H1 (cell line): ENCODE results near the gene ADCK2. TPM values are rescaled to one million over a fixed set of nuclear protein-coding genes. Genes with fewer than 3 reads are reported as not detected.

ENCODE experiments used
- CTCF ChIA-PET: fragments of 300-600 bp; sonication (Branson Sonifier 250); formaldehyde crosslinking; loops from one replicate; lab custom pipeline; 2021; ENCODE audit not compliant: partially characterized antibody; lab: Charles Lee
- POLR2A ChIA-PET: fragments of 300-600 bp; sonication (Branson Sonifier 250); formaldehyde crosslinking; loops from one replicate; lab custom pipeline; 2021; ENCODE audit warnings: inconsistent platforms; ENCODE audit not compliant: partially characterized antibody; lab: Charles Lee
- DNase-seq, 2 experiments: peaks; one replicate each; pipeline versions ENCODE4 v3.0.0 to v3.0.0-alpha.2; 2010 to 2022; ENCODE audit warnings: low spot score in 2 of 2, low read depth in 1 of 2, mixed read lengths in 1 of 2
- FAIRE-seq: peaks from 2 replicates; lab custom pipeline; 2011; peaks lifted over from hg19 to GRCh38; lab: Jason Lieb, UNC
- H2AFZ ChIP-seq: 2 replicates; pipeline ENCODE4 v1.8.1; 2012; ENCODE audit warnings: low read length, inconsistent platforms
- H2AK5ac ChIP-seq: 2 replicates; pipeline ENCODE4 v1.6.1; 2013; ENCODE audit warnings: low read depth, low read length
- H2BK120ac ChIP-seq: replicated peaks from 2 replicates; pipeline ENCODE3; 2013; ENCODE audit warnings: low read depth, low read length, inconsistent platforms
- H2BK12ac ChIP-seq: 2 replicates; pipeline ENCODE4 v1.6.1; 2013; ENCODE audit warnings: low read depth, low read length
- H2BK15ac ChIP-seq: 2 replicates; pipeline ENCODE4 v1.6.1; 2013; ENCODE audit warnings: low read length
- H2BK20ac ChIP-seq: 2 replicates; pipeline ENCODE4 v1.6.1; 2013; ENCODE audit warnings: low read length
- H2BK5ac ChIP-seq: 2 replicates; pipeline ENCODE4 v1.6.1; 2013; ENCODE audit warnings: low read depth, low read length
- H3K14ac ChIP-seq: 2 replicates; pipeline ENCODE4 v1.6.1; 2013; ENCODE audit warnings: inconsistent platforms; ENCODE audit not compliant: insufficient read length
- H3K18ac ChIP-seq: 2 replicates; pipeline ENCODE4 v1.6.1; 2013; ENCODE audit warnings: low read length; ENCODE audit errors: extremely low read depth
- H3K23ac ChIP-seq: 2 replicates; pipeline ENCODE4 v1.6.1; 2013; ENCODE audit warnings: inconsistent platforms; ENCODE audit not compliant: insufficient read length
- H3K23me2 ChIP-seq: 2 replicates; pipeline ENCODE4 v1.6.1; 2013; ENCODE audit warnings: low read depth, low read length
- H3K27ac ChIP-seq: 2 replicates; pipeline ENCODE4 v1.6.1; 2011; ENCODE audit warnings: low read depth, low read length, inconsistent platforms
- H3K27me3 ChIP-seq, 4 experiments: replicated peaks in 1 of 4; 1 replicate in 1 of 4; 2 replicates in 3 of 4; pipeline versions ENCODE4 v1.6.1 to v1.8.1; 2011 to 2013; ENCODE audit warnings: low read length in 3 of 4, mild to moderate bottlenecking in 3 of 4, inconsistent platforms in 2 of 4, mixed read lengths in 2 of 4, moderate library complexity in 1 of 4; ENCODE audit not compliant: control insufficient read depth in 3 of 4, insufficient read depth in 3 of 4; ENCODE audit errors: extremely low read depth in 1 of 4
- H3K36me3 ChIP-seq, 4 experiments: 2 replicates each; pipeline versions ENCODE4 v1.6.1 to v1.8.1; 2011 to 2013; ENCODE audit warnings: mild to moderate bottlenecking in 4 of 4, low read length in 3 of 4, moderate library complexity in 2 of 4, control low read depth in 1 of 4, inconsistent platforms in 1 of 4; ENCODE audit not compliant: insufficient read depth in 4 of 4, control insufficient read depth in 2 of 4
- H3K4ac ChIP-seq: replicated peaks from 2 replicates; pipeline ENCODE3; 2013; ENCODE audit warnings: low read length, low read depth, mixed read lengths, inconsistent platforms; ENCODE audit not compliant: insufficient read length
- H3K4me1 ChIP-seq, 4 experiments: replicated peaks in 1 of 4; 1 replicate in 1 of 4; 2 replicates in 3 of 4; pipeline versions ENCODE4 v1.6.1 to v1.8.1; 2011 to 2013; ENCODE audit warnings: low read length in 3 of 4, inconsistent platforms in 2 of 4, mixed read lengths in 1 of 4; ENCODE audit not compliant: insufficient read depth in 4 of 4, control insufficient read depth in 3 of 4
- H3K4me2 ChIP-seq, 2 experiments: 2 replicates each; pipeline versions ENCODE4 v1.6.1 to v1.8.1; 2011 to 2013; ENCODE audit warnings: low read depth in 2 of 2, low read length in 2 of 2, control low read depth in 1 of 2, inconsistent platforms in 1 of 2, mild to moderate bottlenecking in 1 of 2; ENCODE audit not compliant: insufficient read depth in 1 of 2
- H3K4me3 ChIP-seq, 4 experiments: fragments of 200-600, 300-600 bp in 1 of 4; sonication (generic), shearing (Covaris generic), sonication (Bioruptor Twin) in 1 of 4; 2 replicates each; pipeline versions ENCODE4 v1.5.1 to v1.8.1; 2011 to 2016; ENCODE audit warnings: low read length in 4 of 4, low read depth in 3 of 4, control low read depth in 2 of 4, inconsistent platforms in 2 of 4, mild to moderate bottlenecking in 2 of 4, mixed read lengths in 1 of 4, moderate library complexity in 1 of 4; ENCODE audit not compliant: insufficient read depth in 2 of 4; ENCODE audit errors: extremely low read depth in 1 of 4
- H3K56ac ChIP-seq: replicated peaks from 2 replicates; pipeline ENCODE3; 2013; ENCODE audit warnings: low read depth, mild to moderate bottlenecking, mixed read lengths, low read length, inconsistent platforms; ENCODE audit not compliant: insufficient read length
- H3K79me1 ChIP-seq: 2 replicates; pipeline ENCODE4 v1.6.1; 2013; ENCODE audit warnings: low read depth, low read length, control low read depth
- H3K79me2 ChIP-seq, 2 experiments: 2 replicates each; pipeline versions ENCODE4 v1.6.1 to v1.8.1; 2012 to 2013; ENCODE audit warnings: low read length in 2 of 2, mild to moderate bottlenecking in 2 of 2, inconsistent platforms in 1 of 2; ENCODE audit not compliant: insufficient read depth in 2 of 2, control insufficient read depth in 1 of 2
- H3K9ac ChIP-seq, 4 experiments: replicated peaks in 1 of 4; 1 replicate in 1 of 4; 2 replicates in 3 of 4; pipeline versions ENCODE4 v1.6.1 to v1.8.1; 2011 to 2013; ENCODE audit warnings: low read depth in 3 of 4, low read length in 3 of 4, control low read depth in 2 of 4, mild to moderate bottlenecking in 2 of 4, moderate library complexity in 2 of 4, inconsistent platforms in 1 of 4; ENCODE audit errors: extremely low read depth in 1 of 4
- H3K9me3 ChIP-seq, 2 experiments: 2 replicates each; pipeline versions ENCODE4 v1.6.1 to v1.8.1; 2012 to 2013; ENCODE audit warnings: mild to moderate bottlenecking in 2 of 2, moderate library complexity in 2 of 2, control low read depth in 1 of 2, inconsistent platforms in 1 of 2, low read depth in 1 of 2, low read length in 1 of 2, mixed read lengths in 1 of 2; ENCODE audit not compliant: insufficient read depth in 2 of 2
- H4K20me1 ChIP-seq, 2 experiments: replicated peaks in 1 of 2; 2 replicates each; pipeline versions ENCODE3 to v1.8.1; 2011 to 2013; ENCODE audit warnings: inconsistent platforms in 2 of 2, low read length in 2 of 2, mild to moderate bottlenecking in 1 of 2; ENCODE audit not compliant: insufficient read depth in 2 of 2, control insufficient read depth in 1 of 2
- H4K5ac ChIP-seq: 2 replicates; pipeline ENCODE4 v1.6.1; 2013; ENCODE audit warnings: low read length, low read depth, mixed read lengths, inconsistent platforms; ENCODE audit not compliant: insufficient read length
- H4K8ac ChIP-seq: 2 replicates; pipeline ENCODE4 v1.8.0; 2013; ENCODE audit warnings: mild to moderate bottlenecking, moderate library complexity, low read length, inconsistent platforms; ENCODE audit not compliant: insufficient read depth; ENCODE audit errors: extremely low read depth
- H4K91ac ChIP-seq: replicated peaks from 2 replicates; pipeline ENCODE3; 2013; ENCODE audit warnings: low read length, mixed read lengths, inconsistent platforms; ENCODE audit not compliant: insufficient read length
- BCL11A ChIP-seq, 2 experiments: IDR thresholded peaks; one replicate each; pipeline ENCODE4 v1.6.1; 2011; ENCODE audit warnings: low read depth in 2 of 2, low read length in 2 of 2, mild to moderate bottlenecking in 2 of 2
- CBX5 ChIP-seq: fragments of 300-800, 300-1000 bp; sonication (generic); IDR thresholded peaks from 2 replicates; pipeline ENCODE4 v1.7.1; 2016; ENCODE audit warnings: antibody characterized with exemption, low read length, low read depth
- CBX8 ChIP-seq: fragments of 300-800, 300-1000 bp; sonication (generic); IDR thresholded peaks from 2 replicates; pipeline ENCODE4 v1.7.1; 2016; ENCODE audit warnings: low read depth, low read length, borderline replicate concordance
- EP300 ChIP-seq, 2 experiments: IDR thresholded peaks; 1 replicate in 1 of 2; 2 replicates in 1 of 2; pipeline ENCODE4 v1.6.1; 2011 to 2012; ENCODE audit warnings: low read depth in 2 of 2, low read length in 2 of 2, mild to moderate bottlenecking in 2 of 2, borderline replicate concordance in 1 of 2, inconsistent platforms in 1 of 2, moderate library complexity in 1 of 2
- FOSL1 ChIP-seq: IDR thresholded peaks from 2 replicates; pipeline ENCODE4 v1.6.1; 2011; ENCODE audit warnings: mild to moderate bottlenecking, low read depth, low read length, moderate library complexity; ENCODE audit not compliant: insufficient read depth
- GTF2F1 ChIP-seq: IDR thresholded peaks from 2 replicates; pipeline ENCODE4 v1.6.1; 2012; ENCODE audit warnings: low read depth, low read length, improper control_type of control experiment, borderline replicate concordance
- KDM5A ChIP-seq: fragments of 200-600 bp; IDR thresholded peaks from 2 replicates; pipeline ENCODE4 v1.7.1; 2012; ENCODE audit warnings: mild to moderate bottlenecking, low read length, inconsistent platforms, mixed read lengths
- RBBP5 ChIP-seq: IDR thresholded peaks from 2 replicates; pipeline ENCODE4 v1.7.1; 2012; ENCODE audit warnings: low read depth, mild to moderate bottlenecking, inconsistent platforms, low read length, moderate library complexity, borderline replicate concordance
- SIN3A ChIP-seq, 2 experiments: IDR thresholded peaks in 1 of 2; conservative IDR thresholded peaks in 1 of 2; 2 replicates each; pipeline ENCODE4 v1.6.1; 2011 to 2012; ENCODE audit warnings: low read length in 2 of 2, improper control_type of control experiment in 1 of 2, low read depth in 1 of 2, mild to moderate bottlenecking in 1 of 2
- SP2 ChIP-seq: IDR thresholded peaks from 2 replicates; pipeline ENCODE4 v1.6.1; 2012; ENCODE audit warnings: mild to moderate bottlenecking, low read length, inconsistent platforms
- SRF ChIP-seq: IDR thresholded peaks from 2 replicates; pipeline ENCODE4 v1.6.1; 2011; ENCODE audit warnings: mild to moderate bottlenecking, low read depth, low read length, moderate library complexity
- TAF1 ChIP-seq: IDR thresholded peaks from 2 replicates; pipeline ENCODE4 v1.6.1; 2011; ENCODE audit warnings: mild to moderate bottlenecking, low read depth, low read length
- TBP ChIP-seq: IDR thresholded peaks from 2 replicates; pipeline ENCODE4 v1.6.1; 2011; ENCODE audit warnings: low read depth, low read length, improper control_type of control experiment
- TCF12 ChIP-seq: IDR thresholded peaks from 2 replicates; pipeline ENCODE4 v1.6.1; 2011; ENCODE audit warnings: low read depth, mild to moderate bottlenecking, low read length
- ZNF274 ChIP-seq: IDR thresholded peaks from 2 replicates; pipeline ENCODE4 v1.7.0; 2012; ENCODE audit warnings: low read length, borderline replicate concordance; ENCODE audit errors: extremely low read depth
- WGBS, 2 experiments: shearing (Covaris generic) in 1 of 2; methylation state at CpG; one replicate each; pipeline versions ENCODE4 v1.1.6 to v1.1.7; 2013 to 2015; ENCODE audit warnings: low lambda C conversion rate in 2 of 2, mixed read lengths in 2 of 2, inconsistent platforms in 1 of 2, low coverage in 1 of 2, missing lambda C conversion rate in 1 of 2; ENCODE audit not compliant: insufficient replicate concordance in 2 of 2, insufficient coverage in 1 of 2, insufficient read length in 1 of 2; ENCODE audit errors: extremely low coverage in 1 of 2, missing lambda C conversion rate in 1 of 2; 5-methylcytosine and 5-hydroxymethylcytosine counted together
- polyA plus RNA-seq, 7 experiments: library from polyadenylated mRNA; depleted of rRNA in 3 of 7; stranded (reverse) in 5 of 7; unstranded in 2 of 7; fragments of >200 nt in 5 of 7; fragments of 200-250 nt in 2 of 7; gene quantifications; 1 replicate in 5 of 7; 2 replicates in 1 of 7; 4 replicates in 1 of 7; pipeline versions ENCODE4 v1.2.1 to v1.2.3, GENCODE V29; 2011 to 2013; ENCODE audit warnings: missing spikeins in 2 of 7, mixed read lengths in 2 of 7
- total RNA-seq: library from RNA; stranded (reverse); fragmentation: NEBNext Ultra II Directional; extraction: Animal tissue kit (Norgen Biotek cat#: 25700); gene quantifications from 2 replicates; pipeline ENCODE4 v1.2.1, GENCODE V29; 2021

ADCK2 gene
- total and polyA plus RNA-seq, 2 of the 8 experiments (the other 6 are each of a cell fraction or from before 2014, with no cell fraction given), result 6.9 to 11.7 TPM

DNA sequence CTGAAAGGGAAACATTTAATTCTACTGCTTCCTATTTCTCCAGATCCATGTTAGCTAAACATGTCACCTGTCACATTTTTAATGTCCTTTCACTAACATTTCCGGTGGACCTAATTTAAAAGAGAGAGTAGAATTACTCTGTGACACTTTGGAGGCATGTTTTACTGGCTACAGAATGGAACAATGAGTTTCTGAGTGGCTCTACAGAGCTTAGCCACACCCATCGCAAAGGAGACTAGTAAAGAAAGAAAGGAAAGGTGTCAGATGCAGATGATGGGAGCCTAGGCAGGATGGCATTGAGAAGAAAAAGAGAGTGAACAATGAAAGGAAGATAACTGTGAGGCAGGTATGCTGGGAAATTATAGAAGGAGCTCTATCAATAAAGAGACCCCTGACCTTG is 59.7 kb downstream of the ADCK2 start:
- Histone ChIP-seq H3K56ac (no peak overlapping the region), H3K4me2 (no peak overlapping the region), H3K36me3 (no peaks in the 10 kb centered on the region; a peak in 3 of 8 replicates), H3K79me2 (no peaks in the 10 kb centered on the region), H3K4me1 (peaks cover 0 to 5% (median 0%) of the 10 kb centered on the region in 4 experiments; a peak in 1 of 7 replicates), H2AK5ac (no peak overlapping the region), H3K4ac (no peak overlapping the region), H2BK12ac (no peak overlapping the region), H3K23me2 (no peaks in the 10 kb centered on the region), H3K14ac (no peak overlapping the region), H4K20me1 (no peaks in the 10 kb centered on the region), H3K9me3 (no peaks in the 10 kb centered on the region), H3K9ac (no peak overlapping the region), H2AFZ (no peak overlapping the region), H2BK5ac (no peak overlapping the region), H2BK15ac (no peak overlapping the region), H4K91ac (no peak overlapping the region), H2BK20ac (no peak overlapping the region), H3K18ac (no peak overlapping the region), H2BK120ac (no peak overlapping the region), H3K4me3 (no peak overlapping the region), H4K5ac (no peak overlapping the region), H3K23ac (no peak overlapping the region), H3K79me1 (no peaks in the 10 kb centered on the region), H4K8ac (no peak overlapping the region), H3K27ac (no peak overlapping the region), H3K27me3 (no peaks in the 10 kb centered on the region)
- CTCF ChIA-PET, result interaction anchor here (0.6 kb wide), 1 partner anchor 36 kb away, joined by 3 read pairs; the partner anchor contains the start of gene NDUFB2
- no peak for DNase-seq
- peak; percentile 42 for FAIRE-seq
- POLR2A ChIA-PET, result no interaction called here
- WGBS, 2 experiments, result 68% methylated on average over 2 of the region's 2 CpGs; no CpG with 5 or more reads in 1 of the 2 experiments
- TF ChIP-seq TAF1 (no peak), SP2 (no peak), RBBP5 (no peak), EP300 (IDR thresholded peaks at IDR 0.05; ENCODE audit: borderline replicate concordance in 1 of 2, low read depth in 2 of 2, low read length in 2 of 2) (no peak), CBX5 (no peak), SIN3A (conservative IDR thresholded peaks at IDR 0.05 in 1 of 2, IDR thresholded peaks at IDR 0.05 in 1 of 2; ENCODE audit: low read depth in 1 of 2, low read length in 2 of 2) (no peak), ZNF274 (no peak), CBX8 (no peak), TCF12 (no peak), BCL11A (IDR thresholded peaks at IDR 0.05; ENCODE audit: low read depth in 2 of 2, low read length in 2 of 2) (no peak), GTF2F1 (no peak), TBP (no peak), FOSL1 (no peak), SRF (no peak), KDM5A (no peak)
